ENCODE measurements around the gene OR4L1. TPM values are rescaled to one million over a fixed set of nuclear protein-coding genes. Genes with fewer than 3 reads are reported as not detected.

The OR4L1 gene
- total and polyA plus RNA-seq, 8 donors = not detected

DNA sequence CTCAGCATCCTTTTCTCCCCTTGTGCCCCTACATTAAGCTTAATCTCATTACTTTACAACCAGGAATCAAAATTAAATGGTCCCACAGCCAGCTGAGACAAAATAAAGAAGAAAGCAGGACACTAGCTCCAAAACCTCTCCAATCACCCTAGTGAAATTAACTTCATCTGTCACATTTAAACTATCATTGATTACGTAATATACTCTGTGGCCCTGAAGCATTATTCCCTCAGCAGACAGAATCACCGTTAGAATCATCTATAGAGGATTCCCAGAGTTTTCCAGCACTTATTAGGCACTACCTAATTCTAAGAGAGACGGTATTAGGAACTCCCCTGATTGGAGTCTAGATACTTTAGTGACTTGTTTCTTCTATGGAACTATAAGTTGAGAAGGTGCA is 50.6 kb downstream of the OR4L1 start, which contains the start of gene OR4K17:
Gene OR4K17 (plus strand): TSS at position 302 of the 400 bp plus-strand sequence. CDS start 6,761 bp downstream, outside the sequence.
- 52 to 57% methylated on average over 3 of the region's 3 CpGs for whole genome bisulfite sequencing, 2 donors
- no peak for DNase-seq
- H3K4me3 ChIP-seq = no peak within 1 kb of the TSS
- TF ChIP-seq, protein P1, sequence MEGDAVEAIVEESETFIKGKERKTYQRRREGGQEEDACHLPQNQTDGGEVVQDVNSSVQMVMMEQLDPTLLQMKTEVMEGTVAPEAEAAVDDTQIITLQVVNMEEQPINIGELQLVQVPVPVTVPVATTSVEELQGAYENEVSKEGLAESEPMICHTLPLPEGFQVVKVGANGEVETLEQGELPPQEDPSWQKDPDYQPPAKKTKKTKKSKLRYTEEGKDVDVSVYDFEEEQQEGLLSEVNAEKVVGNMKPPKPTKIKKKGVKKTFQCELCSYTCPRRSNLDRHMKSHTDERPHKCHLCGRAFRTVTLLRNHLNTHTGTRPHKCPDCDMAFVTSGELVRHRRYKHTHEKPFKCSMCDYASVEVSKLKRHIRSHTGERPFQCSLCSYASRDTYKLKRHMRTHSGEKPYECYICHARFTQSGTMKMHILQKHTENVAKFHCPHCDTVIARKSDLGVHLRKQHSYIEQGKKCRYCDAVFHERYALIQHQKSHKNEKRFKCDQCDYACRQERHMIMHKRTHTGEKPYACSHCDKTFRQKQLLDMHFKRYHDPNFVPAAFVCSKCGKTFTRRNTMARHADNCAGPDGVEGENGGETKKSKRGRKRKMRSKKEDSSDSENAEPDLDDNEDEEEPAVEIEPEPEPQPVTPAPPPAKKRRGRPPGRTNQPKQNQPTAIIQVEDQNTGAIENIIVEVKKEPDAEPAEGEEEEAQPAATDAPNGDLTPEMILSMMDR (IDR thresholded peaks at IDR 0.05) = no peak
- FAIRE-seq = no peak
- no peaks in the 10 kb centered on the region for H3K36me3 ChIP-seq
- H3K27ac ChIP-seq = no peak within 1 kb of the TSS
- H3K4me1 ChIP-seq = no peaks in the 10 kb centered on the region
- no peak for ATAC-seq
- no peaks in the 10 kb centered on the region for H3K27me3 ChIP-seq
- no peaks in the 10 kb centered on the region for H3K9me3 ChIP-seq
- intact Hi-C loops (cut with DNase I) = no loop called here

Other genes starting within 250 kb of the OR4L1 start
- not detected for gene OR4K2, start 184.9 kb upstream of the OR4L1 start, total RNA-seq
- under 1 TPM in 1 of 2 donors, not detected in 1; 0.02 TPM for gene OR4K2, start 184.9 kb upstream of the OR4L1 start, polyA plus RNA-seq
- gene OR4K5, start 139.4 kb upstream of the OR4L1 start, total RNA-seq = not detected
- not detected for gene OR4K5, start 139.4 kb upstream of the OR4L1 start, polyA plus RNA-seq
- gene OR4K1, start 129.1 kb upstream of the OR4L1 start, total RNA-seq = not detected
- gene OR4K1, start 129.1 kb upstream of the OR4L1 start, polyA plus RNA-seq = not detected
- not detected for gene OR4K15, start 84.5 kb upstream of the OR4L1 start, total RNA-seq
- gene OR4K15, start 84.5 kb upstream of the OR4L1 start, polyA plus RNA-seq = not detected
- not detected for gene OR4Q2, start 57.9 kb upstream of the OR4L1 start, total RNA-seq
- gene OR4Q2, start 57.9 kb upstream of the OR4L1 start, polyA plus RNA-seq = not detected
- gene OR4K14, start 40.7 kb upstream of the OR4L1 start, total RNA-seq = not detected
- not detected for gene OR4K14, start 40.7 kb upstream of the OR4L1 start, polyA plus RNA-seq
- not detected for gene OR4K13, start 24.0 kb upstream of the OR4L1 start, total RNA-seq
- gene OR4K13, start 24.0 kb upstream of the OR4L1 start, polyA plus RNA-seq = not detected
- gene OR4K17, start 50.7 kb downstream of the OR4L1 start, total RNA-seq = not detected
- not detected for gene OR4K17, start 50.7 kb downstream of the OR4L1 start, polyA plus RNA-seq
- not detected for gene OR4N5, start 78.8 kb downstream of the OR4L1 start, total RNA-seq
- gene OR4N5, start 78.8 kb downstream of the OR4L1 start, polyA plus RNA-seq = not detected
- gene OR11G2, start 130.9 kb downstream of the OR4L1 start, total RNA-seq = not detected
- not detected for gene OR11G2, start 130.9 kb downstream of the OR4L1 start, polyA plus RNA-seq
- gene OR11H6, start 163.7 kb downstream of the OR4L1 start, total RNA-seq = not detected
- gene OR11H6, start 163.7 kb downstream of the OR4L1 start, polyA plus RNA-seq = not detected
- gene OR11H7, start 168.9 kb downstream of the OR4L1 start, total RNA-seq = not detected
- gene OR11H7, start 168.9 kb downstream of the OR4L1 start, polyA plus RNA-seq = not detected
- not detected for gene OR11H4, start 179.2 kb downstream of the OR4L1 start, total RNA-seq
- not detected for gene OR11H4, start 179.2 kb downstream of the OR4L1 start, polyA plus RNA-seq
- gene TTC5, start 245.9 kb downstream of the OR4L1 start, total RNA-seq = 10 to 100 TPM in 1 of 6 donors, 1 to 10 TPM in 5; 6.9 to 12.9 (median 7.7) TPM
- 1 to 10 TPM; 3.7 to 5.1 TPM for gene TTC5, start 245.9 kb downstream of the OR4L1 start, polyA plus RNA-seq